Measurements from ENCODE around the gene PPP1R15A.
"Not testable (repeated sequence)": the region's sequence is repeated elsewhere in the genome, so short reads cannot be mapped to it uniquely, and the experiment has no call there.

Gene PPP1R15A

GRCh38 chr19:48872182-48872883 lies at the start of gene PPP1R15A:
Gene PPP1R15A, plus strand, starts transcription at chr19:48872421. Its CDS starts 813 bp downstream, at chr19:48873234.
- peak; percentile 98 for DNase-seq

- no peak for DNase-seq
Measured at GRCh38 chr19:48822514-48822913, 49.7 kb upstream of the PPP1R15A start.

- DNase-seq = no peak
Measured at GRCh38 chr19:48826606-48827020, 45.6 kb upstream of the PPP1R15A start.

GRCh38 chr19:48830088-48830487 lies 42.1 kb upstream of the PPP1R15A start:
- no peak for DNase-seq

GRCh38 chr19:48830965-48831364 lies 41.3 kb upstream of the PPP1R15A start:
- no peak for DNase-seq

- DNase-seq = no peak
Measured at GRCh38 chr19:48833049-48833448, 39.2 kb upstream of the PPP1R15A start.

- DNase-seq = no peak
Measured at GRCh38 chr19:48833977-48834376, 38.2 kb upstream of the PPP1R15A start.

GRCh38 chr19:48835734-48836088 lies 36.5 kb upstream of the PPP1R15A start:
- DNase-seq = peak; percentile 95

GRCh38 chr19:48836089-48837017 lies 35.9 kb upstream of the PPP1R15A start, which contains the start of gene HSD17B14:
Gene HSD17B14, minus strand, starts transcription at chr19:48836491. Its CDS starts 80 bp downstream, at chr19:48836411.
- no peak for DNase-seq

- peak; percentile 56 for DNase-seq
Measured at GRCh38 chr19:48837051-48837524, 35.1 kb upstream of the PPP1R15A start.

GRCh38 chr19:48837687-48838086 lies 34.5 kb upstream of the PPP1R15A start:
- no peak for DNase-seq

GRCh38 chr19:48841047-48841446 lies 31.2 kb upstream of the PPP1R15A start:
- no peak for DNase-seq

GRCh38 chr19:48841571-48841970 lies 30.6 kb upstream of the PPP1R15A start:
- no peak for DNase-seq

- no peak for DNase-seq
Measured at GRCh38 chr19:48842789-48843162, 29.4 kb upstream of the PPP1R15A start.

- DNase-seq = no peak
Measured at GRCh38 chr19:48844472-48844871, 27.7 kb upstream of the PPP1R15A start.

- DNase-seq = no peak
Measured at GRCh38 chr19:48845384-48845783, 26.8 kb upstream of the PPP1R15A start.

- not testable (repeated sequence) for DNase-seq
Measured at GRCh38 chr19:48846659-48847058, 25.6 kb upstream of the PPP1R15A start.

- DNase-seq = no peak
Measured at GRCh38 chr19:48852292-48852691, 19.9 kb upstream of the PPP1R15A start.

GRCh38 chr19:48853483-48853882 lies 18.7 kb upstream of the PPP1R15A start:
- DNase-seq = no peak

- no peak for DNase-seq
Measured at GRCh38 chr19:48854103-48854502, 18.1 kb upstream of the PPP1R15A start.

- DNase-seq = no peak
Measured at GRCh38 chr19:48856921-48857320, 15.3 kb upstream of the PPP1R15A start.

- DNase-seq = peak; percentile 81
Measured at GRCh38 chr19:48858984-48859710, 13.1 kb upstream of the PPP1R15A start.

Data from activated CD4-positive, CD25-positive, alpha-beta regulatory T cell treated with anti-CD3 and anti-CD28 coated beads, Interleukin-2, amount 50 U/mL, for 72 hours (primary cell).